NOMO-1 treated with DMSO at 0.1 percent for 48 hours (cell line): ENCODE results near the gene HLA-F.

ENCODE experiments used
- DNase-seq: peaks from one replicate; lab custom pipeline; 2025; ENCODE audit not compliant: unreplicated experiment; lab: John Stamatoyannopoulos, UW

HLA-F gene

GRCh38 chr6:29723666-29724588 lies 693 bp downstream of the HLA-F start:
- DNase-seq = no peak

DNA sequence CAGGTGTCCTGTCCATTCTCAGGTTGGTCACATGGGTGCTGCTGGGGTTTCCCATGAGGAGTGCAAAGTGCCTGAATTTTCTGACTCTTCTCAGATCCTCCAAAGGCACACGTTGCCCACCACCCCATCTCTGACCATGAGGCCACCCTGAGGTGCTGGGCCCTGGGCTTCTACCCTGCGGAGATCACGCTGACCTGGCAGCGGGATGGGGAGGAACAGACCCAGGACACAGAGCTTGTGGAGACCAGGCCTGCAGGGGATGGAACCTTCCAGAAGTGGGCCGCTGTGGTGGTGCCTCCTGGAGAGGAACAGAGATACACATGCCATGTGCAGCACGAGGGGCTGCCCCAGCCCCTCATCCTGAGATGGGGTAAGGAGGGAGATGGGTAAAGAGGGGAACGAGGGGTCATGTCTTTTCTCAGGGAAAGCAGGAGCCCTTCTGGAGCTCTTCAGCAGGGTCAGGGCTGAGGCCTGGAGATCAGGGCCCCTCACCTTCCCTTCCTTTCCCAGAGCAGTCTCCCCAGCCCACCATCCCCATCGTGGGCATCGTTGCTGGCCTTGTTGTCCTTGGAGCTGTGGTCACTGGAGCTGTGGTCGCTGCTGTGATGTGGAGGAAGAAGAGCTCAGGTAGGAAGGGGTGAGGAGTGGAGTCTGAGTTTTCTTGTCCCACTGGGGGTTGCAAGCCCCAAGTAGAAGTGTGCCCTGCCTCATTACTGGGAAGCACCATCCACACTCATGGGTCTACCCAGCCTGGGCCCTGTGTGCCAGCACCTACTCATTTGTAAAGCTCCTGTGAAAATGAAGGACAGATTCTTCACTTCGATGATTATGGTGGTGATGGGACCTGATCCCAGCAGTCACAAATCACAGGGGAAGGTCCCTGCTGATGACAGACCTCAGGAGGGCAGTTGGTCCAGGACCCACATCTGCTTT lies 2.0 kb downstream of the HLA-F start:
- DNase-seq = no peak

- DNase-seq = no peak
These were observed 2.8 kb downstream of the HLA-F start for GRCh38 chr6:29726001-29726400.

DNA sequence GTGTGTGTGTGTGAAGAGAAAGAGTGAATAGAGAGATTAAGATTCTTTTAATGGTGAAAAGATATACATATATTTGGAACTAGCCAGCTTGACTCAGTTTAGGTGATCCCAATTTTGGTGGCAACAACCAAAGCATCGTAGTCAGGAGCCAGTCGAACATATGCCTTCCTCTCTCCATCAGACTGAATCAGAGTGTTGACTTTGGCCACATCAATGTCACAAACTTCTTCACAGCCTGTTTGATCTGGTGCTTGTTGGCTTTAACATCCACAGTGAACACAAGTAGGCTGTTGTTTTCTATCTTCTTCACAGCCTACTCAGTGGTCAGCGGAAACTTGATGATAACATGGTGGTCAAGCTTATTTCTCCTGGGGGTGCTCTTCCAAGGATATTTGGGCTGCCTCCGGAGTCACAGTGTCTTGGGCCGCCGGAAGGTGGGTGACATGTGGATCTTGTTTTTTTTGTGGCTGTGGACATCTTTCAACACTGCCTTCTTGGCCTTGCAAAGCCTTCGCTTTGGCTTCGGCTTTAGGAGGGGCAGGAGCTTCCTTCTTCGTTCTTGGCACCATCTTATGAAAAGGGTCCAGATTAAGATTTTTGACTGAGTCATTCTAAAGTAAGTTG lies 3.4 kb downstream of the HLA-F start:
- no peak for DNase-seq

DNA sequence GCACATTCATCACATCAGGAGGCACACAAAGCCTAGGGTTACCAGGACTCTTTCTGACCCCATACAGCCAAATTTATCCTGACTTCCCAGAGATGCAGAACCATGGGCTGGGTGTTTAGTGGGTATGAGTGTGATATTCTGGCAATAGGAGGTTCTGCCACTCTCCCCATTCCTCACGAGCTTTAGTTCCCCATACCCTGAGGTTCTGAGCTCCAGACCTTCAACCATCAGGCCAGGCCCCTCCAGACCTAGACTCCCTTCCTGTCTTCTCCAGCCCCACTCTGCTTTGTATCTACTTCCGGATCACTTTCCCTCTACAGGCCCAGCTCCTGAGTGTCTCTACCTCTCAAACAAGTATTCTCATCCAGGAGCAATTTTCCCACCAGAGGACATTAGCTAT lies 4.4 kb downstream of the HLA-F start:
- no peak for DNase-seq

- no peak for DNase-seq
These were observed 5.1 kb downstream of the HLA-F start for GRCh38 chr6:29728173-29728874.

DNA sequence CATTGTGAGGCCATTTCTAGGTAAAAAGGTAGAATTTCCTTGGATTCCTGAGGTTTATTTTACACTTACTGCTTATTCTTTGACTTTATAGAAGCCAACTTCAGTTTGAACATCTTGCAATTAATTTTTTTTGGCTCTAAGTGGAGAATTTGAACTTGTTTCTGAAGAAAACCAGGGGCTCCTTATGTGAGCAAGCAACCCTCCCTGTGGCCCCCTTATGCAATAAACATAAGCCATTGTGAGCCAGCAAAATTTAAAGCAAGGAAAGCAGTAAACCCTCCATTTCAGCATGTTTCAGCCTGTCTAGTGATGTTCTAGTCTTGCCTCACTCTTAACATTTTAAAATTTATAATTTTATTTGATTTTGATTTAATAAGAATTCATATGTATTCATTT lies 5.6 kb downstream of the HLA-F start:
- no peak for DNase-seq

- no peak for DNase-seq
These were observed 6.6 kb downstream of the HLA-F start for GRCh38 chr6:29729774-29730328.

- no peak for DNase-seq
These were observed 7.4 kb downstream of the HLA-F start for GRCh38 chr6:29730575-29731126.

- DNase-seq = no peak
These were observed 8.0 kb downstream of the HLA-F start for GRCh38 chr6:29731281-29731680.

- DNase-seq = no peak
These were observed 9.8 kb downstream of the HLA-F start for GRCh38 chr6:29733057-29733456.

DNA sequence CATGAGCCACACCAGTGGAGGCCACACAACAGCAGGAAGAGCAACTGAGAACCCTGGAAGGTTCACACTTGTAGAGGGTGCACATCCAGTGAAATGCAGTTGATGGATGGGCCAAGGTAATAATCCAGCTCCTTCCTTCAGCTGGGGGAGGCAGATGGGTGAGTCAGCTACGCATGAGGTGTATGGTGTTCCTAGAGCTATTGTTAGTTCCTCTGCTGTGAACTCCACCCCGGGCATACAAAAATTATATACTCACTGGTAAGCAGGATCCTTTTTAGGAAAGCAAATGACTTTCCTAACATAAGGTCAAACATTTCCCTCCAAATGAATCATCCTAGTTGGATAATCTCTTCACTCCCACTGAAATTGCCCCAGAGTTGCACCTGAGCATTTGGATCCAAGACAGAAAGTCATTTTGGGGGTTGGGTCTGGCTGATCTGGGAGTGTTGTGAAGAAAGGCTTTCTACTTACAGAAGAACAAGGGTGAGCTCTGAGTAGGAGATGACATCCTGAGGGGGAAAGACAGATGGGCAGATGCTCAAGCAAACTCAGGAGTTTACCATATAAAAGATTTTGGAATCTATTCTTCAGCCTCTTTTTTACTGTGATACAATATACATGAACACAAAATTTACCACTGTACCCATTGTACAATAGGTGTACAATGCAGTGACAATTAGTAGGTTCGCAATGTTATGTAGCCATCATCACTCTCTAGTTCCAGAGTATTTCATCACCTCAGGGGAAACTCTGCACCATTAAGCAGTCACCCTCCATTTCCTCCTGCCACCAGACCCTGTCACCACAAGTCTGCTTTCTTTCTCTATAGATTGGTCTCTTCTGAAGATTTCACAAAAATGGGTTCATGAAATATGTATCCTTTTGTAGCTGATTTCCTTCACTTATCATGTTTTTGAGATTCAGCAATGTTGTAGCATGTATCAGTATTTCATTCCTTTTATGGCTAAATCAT lies 11.1 kb downstream of the HLA-F start:
- peak; percentile 69 for DNase-seq

DNA sequence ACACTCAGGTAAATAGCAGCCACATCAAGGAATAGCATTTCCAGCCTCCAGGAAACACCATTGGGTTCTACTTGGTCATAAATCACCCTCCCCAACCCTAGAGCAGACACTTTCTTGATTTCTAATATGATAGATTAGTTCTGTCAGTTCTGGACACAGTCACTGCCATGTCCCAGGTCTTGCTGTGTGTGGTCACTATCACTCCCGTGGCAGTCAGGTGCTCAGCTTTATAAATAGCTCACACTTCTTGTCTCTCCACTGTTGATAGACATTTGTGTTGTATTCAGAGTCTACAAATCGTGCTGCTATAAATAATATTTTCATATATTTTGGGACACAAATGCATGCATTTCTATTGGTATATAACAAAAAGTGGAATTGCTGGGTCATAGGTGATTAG lies 13.3 kb downstream of the HLA-F start:
- no peak for DNase-seq

GRCh38 chr6:29737707-29738630 lies 14.7 kb downstream of the HLA-F start:
- DNase-seq = peak; percentile 44

DNA sequence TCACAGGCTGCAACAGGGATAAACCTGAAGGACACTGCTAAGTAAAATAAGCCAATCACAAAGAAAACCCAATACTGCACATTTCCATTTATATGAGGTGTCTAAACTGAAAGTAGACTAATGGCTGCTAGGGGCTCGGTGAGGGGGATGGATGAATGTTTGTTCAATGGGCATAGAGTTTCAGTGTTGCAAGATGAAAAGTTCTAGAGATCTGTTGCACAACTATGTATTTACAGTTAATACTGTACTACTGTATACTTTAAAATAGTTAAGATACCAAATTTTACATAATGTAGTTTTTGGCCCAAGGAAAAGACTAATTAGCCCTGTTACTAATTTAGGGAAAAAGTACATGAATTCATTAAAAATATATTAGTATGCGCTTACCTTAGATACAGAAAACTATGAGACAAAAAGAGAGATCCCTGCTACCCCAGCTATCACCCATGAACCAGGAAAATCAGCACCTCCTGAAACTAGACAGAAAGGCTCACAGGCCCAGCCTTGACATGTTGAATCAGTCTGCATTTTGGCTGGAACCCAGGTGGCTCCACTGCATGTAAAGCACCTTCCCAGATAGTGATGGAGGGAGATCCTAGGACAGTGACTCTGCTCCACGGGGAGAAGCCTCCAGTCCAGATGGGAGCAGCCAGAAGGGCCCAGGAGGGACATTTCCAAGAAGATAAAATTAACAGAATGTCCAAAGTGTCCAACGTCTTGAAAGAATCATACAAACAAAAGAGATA lies 16.1 kb downstream of the HLA-F start:
- no peak for DNase-seq

- DNase-seq = no peak
These were observed 16.6 kb downstream of the HLA-F start for GRCh38 chr6:29739882-29740261.

GRCh38 chr6:29741592-29741991 lies 18.4 kb downstream of the HLA-F start:
- DNase-seq = no peak
